ENCODE measurements around the gene NADK.
"Not testable (repeated sequence)": the region's sequence is repeated elsewhere in the genome, so short reads cannot be mapped to it uniquely, and the experiment has no call there.

- TF ChIP-seq, protein P1, sequence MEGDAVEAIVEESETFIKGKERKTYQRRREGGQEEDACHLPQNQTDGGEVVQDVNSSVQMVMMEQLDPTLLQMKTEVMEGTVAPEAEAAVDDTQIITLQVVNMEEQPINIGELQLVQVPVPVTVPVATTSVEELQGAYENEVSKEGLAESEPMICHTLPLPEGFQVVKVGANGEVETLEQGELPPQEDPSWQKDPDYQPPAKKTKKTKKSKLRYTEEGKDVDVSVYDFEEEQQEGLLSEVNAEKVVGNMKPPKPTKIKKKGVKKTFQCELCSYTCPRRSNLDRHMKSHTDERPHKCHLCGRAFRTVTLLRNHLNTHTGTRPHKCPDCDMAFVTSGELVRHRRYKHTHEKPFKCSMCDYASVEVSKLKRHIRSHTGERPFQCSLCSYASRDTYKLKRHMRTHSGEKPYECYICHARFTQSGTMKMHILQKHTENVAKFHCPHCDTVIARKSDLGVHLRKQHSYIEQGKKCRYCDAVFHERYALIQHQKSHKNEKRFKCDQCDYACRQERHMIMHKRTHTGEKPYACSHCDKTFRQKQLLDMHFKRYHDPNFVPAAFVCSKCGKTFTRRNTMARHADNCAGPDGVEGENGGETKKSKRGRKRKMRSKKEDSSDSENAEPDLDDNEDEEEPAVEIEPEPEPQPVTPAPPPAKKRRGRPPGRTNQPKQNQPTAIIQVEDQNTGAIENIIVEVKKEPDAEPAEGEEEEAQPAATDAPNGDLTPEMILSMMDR (IDR thresholded peaks at IDR 0.05): not testable (repeated sequence)
- not testable (repeated sequence) for TF ChIP-seq POLR2A (IDR thresholded peaks at IDR 0.05); POLR2AphosphoS5 (IDR thresholded peaks at IDR 0.05; ENCODE audit: insufficient read depth in 1 of 2, low read depth in 1 of 2)
Measured at GRCh38 chr1:1749941-1750340, 28.3 kb downstream of the NADK start.

Data from vagina (tissue), 2 donors.